Epithelial cell of esophagus (primary cell): ENCODE measurements around the gene MORN1.

Source experiments
- DNase-seq: peaks from one replicate; pipeline ENCODE4 v3.0.0; 2010; ENCODE audit warnings: low read depth
- H3K4me3 ChIP-seq: 2 replicates; pipeline ENCODE4 v1.5.1; 2011; ENCODE audit warnings: mild to moderate bottlenecking, low read length, control low read depth
- TF ChIP-seq, protein P1 (sequence below): IDR thresholded peaks from 2 replicates; pipeline ENCODE4 v1.5.1; 2011; ENCODE audit warnings: low read depth, mild to moderate bottlenecking, low read length, control low read depth, inconsistent platforms; ENCODE audit not compliant: insufficient read depth; ENCODE audit errors: missing control alignments

MORN1 gene

DNA sequence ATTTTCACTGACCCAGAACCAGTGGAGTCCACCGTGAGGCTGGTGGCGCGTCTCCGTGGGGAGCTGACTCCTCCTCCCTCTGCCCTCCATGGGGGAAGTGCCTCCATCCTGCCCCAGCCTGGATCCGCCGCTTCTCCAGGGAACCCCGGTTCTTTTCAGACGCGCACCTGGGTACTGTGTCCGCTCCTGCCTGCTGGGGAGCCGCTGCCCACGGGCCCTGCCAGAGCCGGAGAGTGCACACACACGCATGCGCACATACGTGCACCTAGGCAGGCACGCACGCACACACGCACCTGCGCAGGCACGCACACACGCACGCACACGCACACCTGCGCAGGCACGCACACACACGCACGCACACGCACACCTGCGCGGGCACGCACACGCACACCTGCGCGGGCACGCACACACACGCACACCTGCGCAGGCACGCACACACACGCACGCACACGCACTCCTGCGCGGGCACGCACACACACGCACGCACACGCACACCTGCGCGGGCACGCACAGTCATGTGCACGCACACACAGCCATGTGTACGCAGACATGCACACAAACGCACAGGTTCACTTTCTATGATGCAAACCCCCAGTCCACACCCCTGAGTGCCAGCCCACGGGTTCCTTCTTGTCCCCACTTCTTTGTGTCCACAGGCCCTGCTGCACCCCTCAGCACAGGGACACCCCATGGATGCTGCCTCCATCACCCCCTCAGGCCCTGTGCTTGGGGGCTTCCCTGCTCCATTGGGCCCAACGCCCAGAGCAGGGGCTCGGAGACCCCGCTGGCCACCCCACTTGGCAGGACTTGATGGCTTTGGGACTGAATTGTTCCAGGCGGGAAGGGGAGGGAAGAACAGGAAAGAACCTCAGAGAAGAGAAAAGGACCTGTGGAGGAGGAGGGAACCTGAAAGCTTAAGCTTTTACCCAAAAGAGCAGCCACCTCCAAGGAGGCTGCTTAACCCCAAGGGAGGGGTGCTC lies 42.7 kb downstream of the MORN1 start:
- no peak overlapping the region for H3K4me3 ChIP-seq
- TF ChIP-seq, protein P1, sequence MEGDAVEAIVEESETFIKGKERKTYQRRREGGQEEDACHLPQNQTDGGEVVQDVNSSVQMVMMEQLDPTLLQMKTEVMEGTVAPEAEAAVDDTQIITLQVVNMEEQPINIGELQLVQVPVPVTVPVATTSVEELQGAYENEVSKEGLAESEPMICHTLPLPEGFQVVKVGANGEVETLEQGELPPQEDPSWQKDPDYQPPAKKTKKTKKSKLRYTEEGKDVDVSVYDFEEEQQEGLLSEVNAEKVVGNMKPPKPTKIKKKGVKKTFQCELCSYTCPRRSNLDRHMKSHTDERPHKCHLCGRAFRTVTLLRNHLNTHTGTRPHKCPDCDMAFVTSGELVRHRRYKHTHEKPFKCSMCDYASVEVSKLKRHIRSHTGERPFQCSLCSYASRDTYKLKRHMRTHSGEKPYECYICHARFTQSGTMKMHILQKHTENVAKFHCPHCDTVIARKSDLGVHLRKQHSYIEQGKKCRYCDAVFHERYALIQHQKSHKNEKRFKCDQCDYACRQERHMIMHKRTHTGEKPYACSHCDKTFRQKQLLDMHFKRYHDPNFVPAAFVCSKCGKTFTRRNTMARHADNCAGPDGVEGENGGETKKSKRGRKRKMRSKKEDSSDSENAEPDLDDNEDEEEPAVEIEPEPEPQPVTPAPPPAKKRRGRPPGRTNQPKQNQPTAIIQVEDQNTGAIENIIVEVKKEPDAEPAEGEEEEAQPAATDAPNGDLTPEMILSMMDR: no peak
- no peak for DNase-seq

DNA sequence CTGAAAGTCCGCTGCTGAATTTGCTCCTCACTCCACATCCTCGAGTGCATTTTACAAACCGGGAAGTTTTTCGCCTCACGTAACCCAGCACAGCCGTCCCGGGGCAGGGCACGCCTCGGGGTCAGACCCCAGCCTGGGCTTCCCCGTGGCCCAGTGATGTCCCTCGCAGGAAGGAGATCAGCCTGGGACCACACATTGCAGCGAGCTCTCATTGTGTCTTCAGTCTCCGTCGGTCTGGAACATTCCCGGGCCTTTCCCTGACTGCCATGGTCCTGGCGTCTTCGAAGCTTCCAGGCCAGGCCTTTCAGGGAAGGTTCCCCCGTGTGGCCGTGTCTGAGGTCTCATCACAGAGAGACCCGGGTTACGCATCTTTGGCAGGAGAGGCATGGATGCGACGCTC lies 43.5 kb downstream of the MORN1 start:
- DNase-seq: no peak
- H3K4me3 ChIP-seq: no peak overlapping the region
- TF ChIP-seq, protein P1: no peak

DNA sequence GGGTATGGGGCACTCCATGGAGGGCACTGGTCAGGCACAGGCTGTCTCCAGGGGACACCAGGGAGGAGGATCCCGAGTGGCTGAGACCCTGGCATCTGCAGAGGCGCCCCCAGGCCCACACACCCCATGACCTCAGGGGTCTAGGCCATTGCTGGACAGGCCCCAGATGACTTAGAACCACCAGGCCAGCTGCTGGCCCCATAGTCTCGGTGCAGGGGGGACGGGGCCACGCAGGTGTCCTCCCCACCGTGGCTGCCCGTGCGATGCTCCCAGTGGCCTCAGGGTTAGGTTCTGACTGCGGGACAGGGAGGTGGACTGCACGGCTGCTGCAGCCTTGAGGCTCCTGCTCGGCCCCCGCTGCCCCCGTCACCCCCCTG lies 44.0 kb downstream of the MORN1 start:
- no peak overlapping the region for H3K4me3 ChIP-seq
- TF ChIP-seq, protein P1: no peak
- no peak for DNase-seq

DNA sequence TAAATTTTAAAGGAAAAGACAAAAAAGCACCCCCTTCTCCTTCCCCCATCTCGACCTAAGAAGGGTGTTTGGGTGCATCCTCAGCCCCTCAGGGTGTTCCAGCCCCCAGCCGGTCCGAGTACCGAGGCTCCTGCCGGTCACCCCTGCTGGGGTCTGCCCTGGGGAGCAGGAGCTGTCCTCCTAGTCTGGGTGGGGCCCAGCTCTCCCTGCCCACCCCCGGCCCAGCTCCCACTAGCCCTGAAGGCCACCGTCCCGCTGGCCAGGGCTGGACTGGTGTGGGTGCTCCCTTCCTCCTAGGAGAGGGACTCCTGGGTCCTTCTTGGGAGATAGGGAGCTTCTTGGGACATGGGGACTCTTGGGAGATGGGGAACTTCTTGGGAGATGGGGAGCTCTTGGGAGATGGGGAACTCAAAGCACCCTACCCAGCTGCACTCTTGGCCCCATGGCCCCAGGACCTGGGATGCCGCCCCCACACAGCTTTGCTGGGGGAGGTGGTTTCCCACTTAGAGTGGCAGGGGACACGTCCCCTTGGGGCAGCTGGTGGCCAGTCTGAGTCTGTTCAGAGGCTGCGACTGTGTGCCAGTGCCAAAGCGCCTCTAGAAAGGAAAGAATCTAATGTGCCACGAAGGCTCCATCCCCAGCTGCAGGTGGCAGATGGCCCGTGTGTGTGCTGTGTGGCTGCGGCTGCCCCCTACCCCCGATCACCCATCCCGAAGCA lies 44.5 kb downstream of the MORN1 start:
- TF ChIP-seq, protein P1: no peak

DNA sequence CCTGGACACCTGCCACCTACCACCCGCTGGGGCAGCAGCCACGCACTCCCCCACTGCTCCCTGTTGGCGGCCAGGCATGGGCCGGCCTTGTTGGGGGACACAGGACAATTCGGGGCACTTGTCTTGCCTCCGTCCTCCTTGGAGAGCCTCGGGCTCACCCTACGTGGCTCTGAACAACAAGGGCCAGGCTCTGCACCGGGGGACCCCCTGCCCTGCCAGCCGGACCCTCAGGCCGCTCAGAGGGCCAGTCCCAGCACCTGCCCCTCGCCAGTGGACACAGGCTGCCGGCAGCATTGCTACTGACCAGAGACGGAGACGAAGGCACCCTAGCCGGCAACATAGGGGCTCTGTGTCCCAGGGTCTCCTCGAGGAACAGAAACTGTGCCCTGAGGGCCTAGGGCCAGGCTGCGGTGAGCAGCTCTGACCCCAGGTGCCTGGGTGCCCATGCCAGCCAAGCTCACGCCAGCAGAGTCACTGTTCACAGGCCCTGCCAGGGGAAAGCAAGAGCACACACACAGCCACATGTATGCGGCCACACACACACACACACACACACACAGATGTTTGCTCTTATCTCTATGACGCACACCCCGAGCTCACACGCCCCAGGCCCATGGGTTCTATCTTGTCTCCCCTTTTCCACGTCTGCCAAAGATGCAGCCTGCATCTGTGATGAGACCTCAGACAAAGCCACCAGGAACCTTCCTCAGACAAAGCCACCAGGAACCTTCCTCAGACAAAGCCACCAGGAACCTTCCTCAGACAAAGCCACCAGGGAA lies 45.9 kb downstream of the MORN1 start:
- TF ChIP-seq, protein P1: no peak
- DNase-seq: no peak
- no peak overlapping the region for H3K4me3 ChIP-seq

More for the DNA sequence above, 44.5 kb downstream of the MORN1 start:
- no peak for DNase-seq
- H3K4me3 ChIP-seq: no peak overlapping the region

DNA sequence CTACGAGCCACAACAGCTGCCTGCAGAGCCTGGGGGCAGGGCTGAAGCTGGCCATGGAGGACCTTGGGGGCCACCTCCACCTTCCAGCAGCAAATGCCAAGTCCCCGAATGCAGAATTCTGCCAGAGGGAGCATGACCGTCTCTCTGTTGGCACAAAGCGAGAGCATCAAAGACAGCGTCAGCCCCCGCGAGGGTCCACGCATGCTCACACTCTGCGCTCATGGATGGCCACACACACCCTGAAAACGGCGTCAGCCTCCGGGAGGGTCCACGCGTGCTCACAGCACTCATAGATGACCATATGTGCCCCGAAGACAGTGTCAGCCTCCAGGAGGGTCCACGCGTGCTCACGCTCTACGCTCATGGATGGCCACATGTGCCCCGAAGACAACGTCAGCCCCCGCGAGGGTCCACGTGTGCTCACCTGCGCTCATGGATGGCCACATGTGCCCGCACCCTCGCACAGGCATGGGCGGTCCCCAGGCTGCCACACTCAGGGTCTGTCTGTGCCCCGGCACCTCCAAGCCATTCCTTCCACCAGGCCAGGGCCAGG lies 46.5 kb downstream of the MORN1 start:
- H3K4me3 ChIP-seq: no peak overlapping the region
- no peak for DNase-seq
- TF ChIP-seq, protein P1: no peak
